CD4-positive, alpha-beta memory T cell (primary cell): ENCODE measurements around the gene SNCA. TPM values are rescaled to one million over a fixed set of nuclear protein-coding genes. Genes with fewer than 3 reads are reported as not detected.

ENCODE experiments used
- CTCF ChIA-PET: fragments of 350-600 bp; sonication (Branson Sonifier 250); formaldehyde crosslinking; loops from one replicate; lab custom pipeline; 2021; ENCODE audit warnings: inconsistent platforms; ENCODE audit not compliant: partially characterized antibody; lab: Charles Lee
- POLR2A ChIA-PET: fragments of 350-600 bp; sonication (Branson Sonifier 250); formaldehyde crosslinking; loops from one replicate; lab custom pipeline; 2021; ENCODE audit not compliant: partially characterized antibody; lab: Charles Lee
- DNase-seq, 5 donors: peaks; one replicate each; pipeline versions ENCODE4 v3.0.0 to v3.0.0-alpha.2; 2020 to 2022; ENCODE audit warnings: mixed read lengths in 1 of 5
- H3K27ac ChIP-seq: one replicate; pipeline ENCODE4 v1.7.0; 2013; ENCODE audit warnings: low read depth, low read length
- H3K27me3 ChIP-seq: 2 replicates; pipeline ENCODE4 v1.7.0; 2013; ENCODE audit warnings: mild to moderate bottlenecking, low read length, moderate library complexity; ENCODE audit not compliant: insufficient read depth
- H3K36me3 ChIP-seq: 2 replicates; pipeline ENCODE4 v1.7.0; 2013; ENCODE audit warnings: mild to moderate bottlenecking, low read length, moderate library complexity; ENCODE audit not compliant: insufficient read depth
- H3K4me1 ChIP-seq: 2 replicates; pipeline ENCODE4 v1.7.0; 2013; ENCODE audit warnings: mild to moderate bottlenecking, low read length, moderate library complexity; ENCODE audit not compliant: insufficient read depth
- H3K4me3 ChIP-seq, 2 donors: one replicate each; pipeline ENCODE4 v1.7.0; 2013; ENCODE audit warnings: low read length in 2 of 2, mild to moderate bottlenecking in 1 of 2
- H3K9me3 ChIP-seq, 2 donors: one replicate each; pipeline ENCODE4 v1.7.0; 2013; ENCODE audit warnings: low read length in 2 of 2, control low read depth in 1 of 2; ENCODE audit not compliant: control insufficient read depth in 1 of 2
- H3K27ac Mint-ChIP-seq, 7 donors: one replicate each; pipeline ENCODE4 v1.8.0; 2020 to 2021; ENCODE audit warnings: mixed read lengths in 7 of 7, mild to moderate bottlenecking in 6 of 7, inconsistent platforms in 3 of 7, moderate library complexity in 3 of 7
- H3K27me3 Mint-ChIP-seq, 2 donors: one replicate each; pipeline ENCODE4 v1.8.0; 2020 to 2021; ENCODE audit warnings: mixed read lengths in 2 of 2
- H3K36me3 Mint-ChIP-seq, 2 donors: one replicate each; pipeline ENCODE4 v1.8.0; 2020 to 2021; ENCODE audit warnings: mixed read lengths in 2 of 2, inconsistent platforms in 1 of 2, mild to moderate bottlenecking in 1 of 2
- H3K4me1 Mint-ChIP-seq, 4 donors: one replicate each; pipeline ENCODE4 v1.8.0; 2020 to 2021; ENCODE audit warnings: mixed read lengths in 4 of 4, mild to moderate bottlenecking in 1 of 4
- H3K4me3 Mint-ChIP-seq, 8 donors: one replicate each; pipeline ENCODE4 v1.8.0; 2020 to 2021; ENCODE audit warnings: mixed read lengths in 8 of 8, mild to moderate bottlenecking in 7 of 8, moderate library complexity in 6 of 8, inconsistent platforms in 3 of 8
- H3K9me3 Mint-ChIP-seq, 8 donors: one replicate each; pipeline ENCODE4 v1.8.0; 2020 to 2021; ENCODE audit warnings: mixed read lengths in 8 of 8, mild to moderate bottlenecking in 5 of 8, inconsistent platforms in 3 of 8, moderate library complexity in 1 of 8
- intact Hi-C: fragments of 100-400 bp; cut with micrococcal nuclease; formaldehyde crosslinking; loops from one replicate; pipeline ENCODE4 v1.15.1; 2023
- polyA plus RNA-seq, 2 donors: library from polyadenylated mRNA; unstranded; fragments of 300-500 nt; fragmentation: Illumina TruSeq; gene quantifications; one replicate each; pipeline ENCODE4 v1.2.3, GENCODE V29; 2021
- total RNA-seq, 2 experiments: library from RNA; stranded (reverse); gene quantifications; one replicate each; pipeline ENCODE4 v1.2.3, GENCODE V29; 2021

SNCA gene
- total and polyA plus RNA-seq, 4 experiments from 2014 or later, result 0.70 to 1.8 (median 1.4) TPM

- Mint-ChIP-seq H3K27me3 (peaks cover 3 to 7% of the 10 kb centered on the region in 2 donors), H3K9me3 (peaks cover 0 to 2% (median 0%) of the 10 kb centered on the region in 8 donors), H3K4me3 (no peak overlapping the region), H3K4me1 (no peaks in the 10 kb centered on the region), H3K27ac (no peak overlapping the region), H3K36me3 (no peaks in the 10 kb centered on the region)
- Histone ChIP-seq H3K36me3 (no peaks in the 10 kb centered on the region), H3K27ac (no peak overlapping the region), H3K9me3 (no peaks in the 10 kb centered on the region), H3K4me1 (no peaks in the 10 kb centered on the region), H3K27me3 (no peaks in the 10 kb centered on the region), H3K4me3 (no peak overlapping the region)
- CTCF ChIA-PET, result interaction anchor here (0.9 kb wide), 1 partner anchor 8 kb away, joined by 3 read pairs; no protein-coding TSS in a partner anchor
- DNase-seq, result no peak
- intact Hi-C loops, result no loop called here
- POLR2A ChIA-PET, result no interaction called here
Observed at GRCh38 chr4:89723096-89723495, 113.9 kb downstream of the SNCA start.

- ChIA-PET CTCF (interaction anchor here (0.9 kb wide), 1 partner anchor 8 kb away, joined by 3 read pairs; no protein-coding TSS in a partner anchor), POLR2A (no interaction called here)
- no peak overlapping the region for H3K4me3 Mint-ChIP-seq
- H3K4me1 Mint-ChIP-seq, result no peaks in the 10 kb centered on the region
- no peaks in the 10 kb centered on the region for H3K27me3 ChIP-seq
- no peaks in the 10 kb centered on the region for H3K36me3 ChIP-seq
- H3K27ac Mint-ChIP-seq, result no peak overlapping the region
- no peak for DNase-seq
- H3K4me3 ChIP-seq, result no peak overlapping the region
- no peaks in the 10 kb centered on the region for H3K9me3 ChIP-seq
- H3K27ac ChIP-seq, result no peak overlapping the region
- H3K4me1 ChIP-seq, result no peaks in the 10 kb centered on the region
- intact Hi-C loops, result no loop called here
- no peaks in the 10 kb centered on the region for H3K36me3 Mint-ChIP-seq
- peaks cover 0 to 2% (median 0%) of the 10 kb centered on the region in 8 donors for H3K9me3 Mint-ChIP-seq
- peaks cover 3 to 7% of the 10 kb centered on the region in 2 donors for H3K27me3 Mint-ChIP-seq
Observed at GRCh38 chr4:89722517-89722916, 114.4 kb downstream of the SNCA start.

- H3K27me3 ChIP-seq, result no peaks in the 10 kb centered on the region
- no peak for DNase-seq
- Mint-ChIP-seq H3K27me3 (peaks cover 3 to 7% of the 10 kb centered on the region in 2 donors), H3K4me3 (no peak overlapping the region), H3K4me1 (no peaks in the 10 kb centered on the region), H3K36me3 (no peaks in the 10 kb centered on the region), H3K27ac (no peak overlapping the region), H3K9me3 (peaks cover 0 to 2% (median 0%) of the 10 kb centered on the region in 8 donors)
- no peak overlapping the region for H3K4me3 ChIP-seq
- ChIA-PET CTCF (no interaction called here), POLR2A (no interaction called here)
- intact Hi-C loops, result no loop called here
- H3K36me3 ChIP-seq, result no peaks in the 10 kb centered on the region
- H3K4me1 ChIP-seq, result no peaks in the 10 kb centered on the region
- H3K27ac ChIP-seq, result no peak overlapping the region
- H3K9me3 ChIP-seq, result no peaks in the 10 kb centered on the region
Observed at GRCh38 chr4:89720981-89721380, 116.0 kb downstream of the SNCA start.

- H3K27ac Mint-ChIP-seq, result no peak overlapping the region
- no peaks in the 10 kb centered on the region for H3K36me3 Mint-ChIP-seq
- H3K27me3 Mint-ChIP-seq, result peaks cover 3 to 9% of the 10 kb centered on the region in 2 donors
- CTCF ChIA-PET, result no interaction called here
- no peak overlapping the region for H3K4me3 Mint-ChIP-seq
- no peaks in the 10 kb centered on the region for H3K9me3 ChIP-seq
- no peak for DNase-seq
- intact Hi-C loops, result no loop called here
- no peak overlapping the region for H3K27ac ChIP-seq
- no peaks in the 10 kb centered on the region for H3K27me3 ChIP-seq
- POLR2A ChIA-PET, result no interaction called here
- no peaks in the 10 kb centered on the region for H3K4me1 Mint-ChIP-seq
- no peaks in the 10 kb centered on the region for H3K4me1 ChIP-seq
- no peak overlapping the region for H3K4me3 ChIP-seq
- no peaks in the 10 kb centered on the region for H3K9me3 Mint-ChIP-seq
- H3K36me3 ChIP-seq, result no peaks in the 10 kb centered on the region
Observed at GRCh38 chr4:89719536-89720090, 117.3 kb downstream of the SNCA start.

GRCh38 chr4:89716893-89717292, 120.1 kb downstream of the SNCA start:
- H3K4me3 Mint-ChIP-seq, result no peak overlapping the region
- Histone ChIP-seq H3K27ac (no peak overlapping the region), H3K4me1 (no peaks in the 10 kb centered on the region), H3K27me3 (no peaks in the 10 kb centered on the region), H3K9me3 (no peaks in the 10 kb centered on the region), H3K4me3 (no peak overlapping the region), H3K36me3 (no peaks in the 10 kb centered on the region)
- H3K27ac Mint-ChIP-seq, result no peak overlapping the region
- no peaks in the 10 kb centered on the region for H3K9me3 Mint-ChIP-seq
- CTCF ChIA-PET, result no interaction called here
- POLR2A ChIA-PET, result no interaction called here
- no peaks in the 10 kb centered on the region for H3K36me3 Mint-ChIP-seq
- H3K27me3 Mint-ChIP-seq, result peaks cover 4 to 10% of the 10 kb centered on the region in 2 donors
- intact Hi-C loops, result no loop called here
- no peaks in the 10 kb centered on the region for H3K4me1 Mint-ChIP-seq
- DNase-seq, result no peak

- peaks cover 4 to 10% of the 10 kb centered on the region in 2 donors for H3K27me3 Mint-ChIP-seq
Observed at GRCh38 chr4:89715631-89716030, 121.3 kb downstream of the SNCA start.

GRCh38 chr4:89712827-89713226, 124.1 kb downstream of the SNCA start:
- no peak overlapping the region for H3K4me3 ChIP-seq
- H3K27me3 ChIP-seq, result no peaks in the 10 kb centered on the region
- intact Hi-C loops, result no loop called here
- Mint-ChIP-seq H3K4me1 (peaks cover 0 to 1% (median 0%) of the 10 kb centered on the region in 4 donors), H3K27me3 (peaks cover 3 to 5% of the 10 kb centered on the region in 2 donors), H3K27ac (no peak overlapping the region), H3K9me3 (no peaks in the 10 kb centered on the region), H3K36me3 (no peaks in the 10 kb centered on the region), H3K4me3 (no peak overlapping the region)
- no peak overlapping the region for H3K27ac ChIP-seq
- no peak for DNase-seq
- no peaks in the 10 kb centered on the region for H3K4me1 ChIP-seq
- H3K36me3 ChIP-seq, result no peaks in the 10 kb centered on the region
- H3K9me3 ChIP-seq, result no peaks in the 10 kb centered on the region
- ChIA-PET CTCF (no interaction called here), POLR2A (interaction anchor here (1.1 kb wide), 1 partner anchor 219 kb away, joined by 3 read pairs; no protein-coding TSS in a partner anchor)

More at GRCh38 chr4:89715631-89716030, 121.3 kb downstream of the SNCA start:
- DNase-seq, result no peak
- ChIA-PET CTCF (no interaction called here), POLR2A (no interaction called here)
- Histone ChIP-seq H3K27me3 (no peaks in the 10 kb centered on the region), H3K4me1 (no peaks in the 10 kb centered on the region), H3K27ac (no peak overlapping the region), H3K4me3 (no peak overlapping the region), H3K36me3 (no peaks in the 10 kb centered on the region), H3K9me3 (no peaks in the 10 kb centered on the region)
- intact Hi-C loops, result no loop called here
- H3K36me3 Mint-ChIP-seq, result no peaks in the 10 kb centered on the region
- H3K27ac Mint-ChIP-seq, result no peak overlapping the region
- no peaks in the 10 kb centered on the region for H3K4me1 Mint-ChIP-seq
- H3K9me3 Mint-ChIP-seq, result no peaks in the 10 kb centered on the region
- H3K4me3 Mint-ChIP-seq, result no peak overlapping the region
